ENCODE data around the gene LRMDA. TPM values are rescaled to one million over a fixed set of nuclear protein-coding genes. Genes with fewer than 3 reads are reported as not detected.

LRMDA gene
- total RNA-seq, 4 donors from 2014 or later = 1.4 to 23.1 (median 3.6) TPM

- H3K4me3 ChIP-seq = peak overlapping the region; percentile 32 to 79 (median 39)
- TF ChIP-seq CTCF (IDR thresholded peaks at IDR 0.05) (no peak), POLR2A (IDR thresholded peaks at IDR 0.05) (no peak)
These were observed 33.8 kb upstream of the LRMDA start for GRCh38 chr10:75397496-75398199.

GRCh38 chr10:75398200-75398691 lies 33.2 kb upstream of the LRMDA start:
- no peak for DNase-seq
- Histone ChIP-seq H3K4me3 (peak overlapping the region in 3 of 4 donors; percentile 67 to 86 (median 79)), H3K9me3 (no peaks in the 10 kb centered on the region), H3K27me3 (no peaks in the 10 kb centered on the region), H3K27ac (peak overlapping the region in 3 of 4 donors; percentile 84 to 98 (median 96)), H3K4me1 (peaks cover 0 to 16% (median 4%) of the 10 kb centered on the region in 4 donors), H3K36me3 (peaks cover 0 to 11% (median 0%) of the 10 kb centered on the region in 3 donors)
- no peak for TF ChIP-seq CTCF (IDR thresholded peaks at IDR 0.05)
- TF ChIP-seq POLR2A (IDR thresholded peaks at IDR 0.05) = no peak

More at GRCh38 chr10:75397496-75398199, 33.8 kb upstream of the LRMDA start:
- Histone ChIP-seq H3K36me3 (peaks cover 0 to 11% (median 0%) of the 10 kb centered on the region in 3 donors), H3K27ac (peak overlapping the region; percentile 67 to 98 (median 76)), H3K27me3 (no peaks in the 10 kb centered on the region), H3K9me3 (no peaks in the 10 kb centered on the region), H3K4me1 (peaks cover 0 to 16% (median 4%) of the 10 kb centered on the region in 4 donors)
- no peak for DNase-seq

- TF ChIP-seq CTCF (IDR thresholded peaks at IDR 0.05) (no peak), POLR2A (IDR thresholded peaks at IDR 0.05) (no peak)
- no peaks in the 10 kb centered on the region for H3K9me3 ChIP-seq
- H3K4me1 ChIP-seq = peaks cover 0 to 23% (median 4%) of the 10 kb centered on the region in 4 donors
- H3K36me3 ChIP-seq = peaks cover 0 to 11% (median 0%) of the 10 kb centered on the region in 3 donors
- no peaks in the 10 kb centered on the region for H3K27me3 ChIP-seq
- H3K27ac ChIP-seq = peak overlapping the region in 3 of 4 donors; percentile 84 to 98 (median 96)
- peak overlapping the region; percentile 58 to 86 (median 73) for H3K4me3 ChIP-seq
- peak in 2 of 3 donors; percentile 48 to 57 for DNase-seq
These were observed 32.5 kb upstream of the LRMDA start for GRCh38 chr10:75398692-75399460.

GRCh38 chr10:75399461-75400162 lies 31.8 kb upstream of the LRMDA start:
- peak overlapping the region; percentile 84 to 98 (median 93) for H3K27ac ChIP-seq
- peaks cover 0 to 30% (median 4%) of the 10 kb centered on the region in 4 donors for H3K4me1 ChIP-seq
- no peaks in the 10 kb centered on the region for H3K27me3 ChIP-seq
- TF ChIP-seq CTCF (IDR thresholded peaks at IDR 0.05) = peak in 4 of 6 experiments; percentile 42 to 61 (median 54)
- no peak for TF ChIP-seq POLR2A (IDR thresholded peaks at IDR 0.05)
- DNase-seq = peak in 2 of 3 donors; percentile 88 to 89
- peak overlapping the region; percentile 58 to 86 (median 73) for H3K4me3 ChIP-seq
- H3K9me3 ChIP-seq = no peaks in the 10 kb centered on the region
- peaks cover 0 to 11% (median 0%) of the 10 kb centered on the region in 3 donors for H3K36me3 ChIP-seq
